Lower lobe of right lung (tissue), 2 donors: ENCODE results near the gene RICTOR. TPM values are rescaled to one million over a fixed set of nuclear protein-coding genes. Genes with fewer than 3 reads are reported as not detected.

Source experiments
- ATAC-seq, 2 donors: fragments of 200-7000 bp; cut with Tn5 transposase; one replicate each; pipeline ENCODE4 v1.9.1; 2020 to 2022; ENCODE audit warnings: mild to moderate bottlenecking in 2 of 2, moderate library complexity in 2 of 2
- DNase-seq: peaks from one replicate; pipeline ENCODE4 v3.0.0-alpha.2; 2020
- H3K27ac ChIP-seq: fragments of 200-600 bp; one replicate; pipeline ENCODE4 v1.8.0; 2022
- H3K27me3 ChIP-seq: fragments of 200-600 bp; one replicate; pipeline ENCODE4 v1.8.0; 2022; ENCODE audit warnings: low read depth
- H3K36me3 ChIP-seq: fragments of 200-600 bp; one replicate; pipeline ENCODE4 v1.8.0; 2022; ENCODE audit warnings: mild to moderate bottlenecking
- H3K4me1 ChIP-seq: fragments of 200-600 bp; one replicate; pipeline ENCODE4 v1.8.0; 2022
- H3K4me3 ChIP-seq: fragments of 200-600 bp; one replicate; pipeline ENCODE4 v1.8.0; 2022; ENCODE audit warnings: mild to moderate bottlenecking
- H3K9me3 ChIP-seq: fragments of 200-600 bp; one replicate; pipeline ENCODE4 v1.8.0; 2022
- intact Hi-C: fragments of 100-400 bp; cut with DNase I; formaldehyde crosslinking; loops from one replicate; pipeline ENCODE4 v1.11.0; 2022
- total RNA-seq: library from RNA; stranded (reverse); fragmentation: NEBNext Ultra II Directional; extraction: Animal tissue kit (Norgen Biotek cat#: 25700); gene quantifications from one replicate; pipeline ENCODE4 v1.2.1, GENCODE V29; 2021
- TF ChIP-seq, protein P1 (sequence below): fragments of 200-600 bp; IDR thresholded peaks from one replicate; pipeline ENCODE4 v1.8.0; 2022; ENCODE audit warnings: antibody characterized with exemption, mild to moderate bottlenecking
- donor health status: DM: no; HTN: yes; CAD: no; lungs with severe emphysema.

The RICTOR gene
- total RNA-seq, 1 donor from 2014 or later, result 52.1 TPM

DNA sequence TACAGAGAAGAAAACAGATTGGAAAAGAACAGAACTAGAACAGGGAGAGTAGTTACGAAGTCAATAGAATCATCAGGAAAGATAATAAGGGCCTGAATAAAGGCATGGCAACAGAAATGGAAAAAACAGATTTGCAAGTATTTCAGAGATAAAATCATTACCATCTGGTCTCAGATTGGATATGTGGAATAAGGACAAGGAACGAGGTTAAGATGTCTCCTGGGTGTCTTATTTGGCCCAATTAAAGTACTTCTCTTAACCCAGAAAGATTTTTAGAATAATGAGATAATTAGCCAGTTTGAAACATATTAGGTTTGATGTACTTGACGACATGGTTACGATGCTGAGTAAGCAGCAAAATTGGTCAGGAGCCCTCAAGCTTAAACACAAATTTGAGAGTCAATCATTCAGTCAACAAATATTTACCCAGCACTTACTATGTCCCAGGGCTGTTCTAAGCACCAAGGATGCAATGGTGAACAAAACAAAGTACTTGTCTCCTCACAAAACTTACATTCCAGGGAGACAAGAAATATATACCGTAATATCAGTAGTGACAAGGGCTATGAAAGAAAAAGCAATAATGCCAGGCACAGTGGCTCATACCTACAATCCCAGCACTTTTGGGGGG is 18.3 kb downstream of the RICTOR start:
- H3K4me1 ChIP-seq, result peaks cover 45% of the 10 kb centered on the region
- H3K9me3 ChIP-seq, result no peaks in the 10 kb centered on the region
- DNase-seq (no peak), ATAC-seq (peak; percentile 64 to 87)
- TF ChIP-seq, protein P1, sequence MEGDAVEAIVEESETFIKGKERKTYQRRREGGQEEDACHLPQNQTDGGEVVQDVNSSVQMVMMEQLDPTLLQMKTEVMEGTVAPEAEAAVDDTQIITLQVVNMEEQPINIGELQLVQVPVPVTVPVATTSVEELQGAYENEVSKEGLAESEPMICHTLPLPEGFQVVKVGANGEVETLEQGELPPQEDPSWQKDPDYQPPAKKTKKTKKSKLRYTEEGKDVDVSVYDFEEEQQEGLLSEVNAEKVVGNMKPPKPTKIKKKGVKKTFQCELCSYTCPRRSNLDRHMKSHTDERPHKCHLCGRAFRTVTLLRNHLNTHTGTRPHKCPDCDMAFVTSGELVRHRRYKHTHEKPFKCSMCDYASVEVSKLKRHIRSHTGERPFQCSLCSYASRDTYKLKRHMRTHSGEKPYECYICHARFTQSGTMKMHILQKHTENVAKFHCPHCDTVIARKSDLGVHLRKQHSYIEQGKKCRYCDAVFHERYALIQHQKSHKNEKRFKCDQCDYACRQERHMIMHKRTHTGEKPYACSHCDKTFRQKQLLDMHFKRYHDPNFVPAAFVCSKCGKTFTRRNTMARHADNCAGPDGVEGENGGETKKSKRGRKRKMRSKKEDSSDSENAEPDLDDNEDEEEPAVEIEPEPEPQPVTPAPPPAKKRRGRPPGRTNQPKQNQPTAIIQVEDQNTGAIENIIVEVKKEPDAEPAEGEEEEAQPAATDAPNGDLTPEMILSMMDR, result no peak
- H3K36me3 ChIP-seq, result no peaks in the 10 kb centered on the region
- H3K4me3 ChIP-seq, result no peak overlapping the region
- no peaks in the 10 kb centered on the region for H3K27me3 ChIP-seq
- intact Hi-C loops, result no loop called here
- no peak overlapping the region for H3K27ac ChIP-seq

DNA sequence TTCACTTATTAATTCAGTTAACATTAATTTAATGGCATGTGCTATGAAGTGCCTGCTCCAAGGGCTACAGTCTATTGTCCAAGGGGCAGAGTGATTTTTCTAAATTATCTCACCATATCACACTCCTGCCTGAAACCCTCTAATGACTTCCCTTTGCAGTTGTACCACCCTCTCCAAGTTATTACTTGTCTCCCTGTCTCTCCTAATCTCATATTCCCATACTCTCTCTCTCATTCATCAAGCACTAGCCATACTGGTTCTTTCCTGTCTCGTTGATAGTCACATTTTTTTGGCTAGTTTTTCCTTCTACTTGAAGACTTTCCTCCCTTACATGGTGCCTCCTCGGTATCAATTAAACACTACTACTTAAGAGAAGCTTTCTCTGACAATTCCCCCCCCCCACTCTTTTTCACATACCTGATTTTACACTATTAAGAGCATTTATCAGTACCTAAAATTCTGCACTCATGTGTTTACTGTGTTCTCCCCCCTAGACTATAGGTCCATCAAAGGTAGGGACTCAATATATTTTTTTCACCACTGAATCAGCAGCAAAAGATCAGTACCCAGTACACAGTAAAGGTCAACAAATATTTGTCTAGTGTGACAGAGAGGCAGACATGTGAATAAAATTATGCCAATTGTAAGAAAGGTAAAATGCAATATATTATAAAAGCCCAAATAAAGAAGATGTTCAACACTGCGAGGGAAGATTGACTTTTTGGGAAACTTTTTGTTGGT is 19.0 kb downstream of the RICTOR start:
- no peak for ATAC-seq
- no peak overlapping the region for H3K4me3 ChIP-seq
- intact Hi-C loops, result no loop called here
- H3K4me1 ChIP-seq, result peaks cover 45% of the 10 kb centered on the region
- no peak overlapping the region for H3K27ac ChIP-seq
- H3K9me3 ChIP-seq, result no peaks in the 10 kb centered on the region
- no peaks in the 10 kb centered on the region for H3K27me3 ChIP-seq
- DNase-seq, result no peak
- H3K36me3 ChIP-seq, result no peaks in the 10 kb centered on the region
- TF ChIP-seq, protein P1, result no peak

DNA sequence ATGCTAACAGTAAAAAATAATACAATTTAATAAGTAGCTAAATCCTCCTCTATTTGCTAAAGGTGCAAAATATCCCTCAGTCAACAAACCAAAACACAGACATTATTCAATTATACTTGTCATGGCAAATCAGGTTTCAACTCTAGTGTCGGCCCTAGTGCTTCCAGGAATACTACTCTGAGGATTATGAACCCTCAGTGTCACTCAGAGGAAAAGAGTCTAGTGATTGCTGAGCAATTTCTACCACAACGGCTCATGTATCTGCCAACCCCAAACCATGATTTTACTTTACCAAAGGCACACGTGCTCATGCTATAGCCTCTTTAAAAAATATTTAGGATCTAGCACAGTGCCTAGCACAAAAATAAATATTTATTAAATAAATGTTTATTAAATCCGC is 21.0 kb downstream of the RICTOR start:
- TF ChIP-seq, protein P1, result no peak

GRCh38 chr5:39052141-39052540 is 22.1 kb downstream of the RICTOR start:
- DNase-seq, result no peak
- H3K27ac ChIP-seq, result no peak overlapping the region
- ATAC-seq, result no peak
- no peaks in the 10 kb centered on the region for H3K9me3 ChIP-seq
- H3K4me3 ChIP-seq, result no peak overlapping the region
- intact Hi-C loops, result no loop called here
- peaks cover 30% of the 10 kb centered on the region for H3K4me1 ChIP-seq
- no peaks in the 10 kb centered on the region for H3K36me3 ChIP-seq
- no peaks in the 10 kb centered on the region for H3K27me3 ChIP-seq
- TF ChIP-seq, protein P1, result no peak

More for the DNA sequence above, 21.0 kb downstream of the RICTOR start:
- no peak for DNase-seq
- intact Hi-C loops, result no loop called here
- H3K36me3 ChIP-seq, result no peaks in the 10 kb centered on the region
- ATAC-seq, result no peak
- no peak overlapping the region for H3K27ac ChIP-seq
- no peak overlapping the region for H3K4me3 ChIP-seq
- H3K9me3 ChIP-seq, result no peaks in the 10 kb centered on the region
- H3K4me1 ChIP-seq, result peaks cover 40% of the 10 kb centered on the region
- H3K27me3 ChIP-seq, result no peaks in the 10 kb centered on the region

GRCh38 chr5:39049315-39049714 is 24.9 kb downstream of the RICTOR start:
- DNase-seq (no peak), ATAC-seq (no peak)
- no peak overlapping the region for H3K4me3 ChIP-seq
- TF ChIP-seq, protein P1, result no peak
- no peaks in the 10 kb centered on the region for H3K36me3 ChIP-seq
- H3K9me3 ChIP-seq, result no peaks in the 10 kb centered on the region
- peaks cover 8% of the 10 kb centered on the region for H3K4me1 ChIP-seq
- H3K27me3 ChIP-seq, result no peaks in the 10 kb centered on the region
- no peak overlapping the region for H3K27ac ChIP-seq
- intact Hi-C loops, result no loop called here
